ENCODE results near the gene TAGLN2.

The TAGLN2 gene

GRCh38 chr1:159920202-159920601 is 5.1 kb downstream of the TAGLN2 start:
- no peak overlapping the region for H2AFZ ChIP-seq (ENCODE audit: low read length, unreplicated experiment)
- no peak overlapping the region for H3K4me3 ChIP-seq (ENCODE audit: low read depth, low read length)
- peaks cover 13% of the 10 kb centered on the region; the same call in 1 of the 2 replicates for H3K36me3 ChIP-seq (ENCODE audit: insufficient read depth, low read length)
- no peak overlapping the region for H3K27ac ChIP-seq (ENCODE audit: low read depth, low read length)
- peaks cover 55% of the 10 kb centered on the region for H3K79me2 ChIP-seq (ENCODE audit: control insufficient read depth, insufficient read depth, low read length, unreplicated experiment)
- H3K27me3 ChIP-seq (ENCODE audit: insufficient read depth, low read length), result no peaks in the 10 kb centered on the region
- H3K4me1 ChIP-seq (ENCODE audit: control insufficient read depth, insufficient read depth, low read length, unreplicated experiment), result peaks cover 52% of the 10 kb centered on the region

DNA sequence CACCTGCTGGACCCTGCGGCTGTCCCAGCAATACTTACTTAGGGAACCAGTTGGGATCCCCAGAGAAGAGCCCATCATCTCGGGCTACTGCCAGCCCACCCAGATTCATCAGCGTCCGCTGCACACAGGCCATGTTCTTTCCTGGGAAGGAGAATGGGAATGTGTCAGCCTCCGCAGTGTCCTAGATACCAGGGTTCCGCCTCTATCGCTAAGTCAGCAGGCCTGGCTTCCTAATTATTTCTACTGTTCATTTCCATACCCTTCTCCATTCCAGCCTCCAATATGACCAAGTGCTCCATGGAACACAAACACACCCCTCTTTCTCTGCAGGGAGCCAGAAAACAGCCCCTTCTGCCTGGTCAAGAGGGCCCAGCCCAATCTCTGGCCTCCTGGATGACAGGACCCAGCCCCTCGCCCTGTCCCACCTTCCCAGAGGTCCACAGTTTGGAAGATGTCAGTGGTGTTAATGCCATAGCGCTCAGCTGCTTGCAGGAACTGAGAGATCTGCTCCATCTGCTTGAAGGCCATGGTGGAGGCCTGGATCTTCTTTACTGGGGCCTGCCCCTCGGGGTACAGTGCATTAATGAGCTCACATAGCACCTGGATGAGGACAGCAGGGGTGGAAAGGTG is 6.0 kb downstream of the TAGLN2 start:
- peaks cover 13% of the 10 kb centered on the region; the same call in 1 of the 2 replicates for H3K36me3 ChIP-seq (ENCODE audit: insufficient read depth, low read length)
- peaks cover 48% of the 10 kb centered on the region for H3K79me2 ChIP-seq (ENCODE audit: control insufficient read depth, insufficient read depth, low read length, unreplicated experiment)
- H2AFZ ChIP-seq (ENCODE audit: low read length, unreplicated experiment), result no peak overlapping the region
- no peak overlapping the region for H3K4me3 ChIP-seq (ENCODE audit: low read depth, low read length)
- H3K27me3 ChIP-seq (ENCODE audit: insufficient read depth, low read length), result no peaks in the 10 kb centered on the region
- no peak overlapping the region for H3K27ac ChIP-seq (ENCODE audit: low read depth, low read length)
- peaks cover 53% of the 10 kb centered on the region for H3K4me1 ChIP-seq (ENCODE audit: control insufficient read depth, insufficient read depth, low read length, unreplicated experiment)

DNA sequence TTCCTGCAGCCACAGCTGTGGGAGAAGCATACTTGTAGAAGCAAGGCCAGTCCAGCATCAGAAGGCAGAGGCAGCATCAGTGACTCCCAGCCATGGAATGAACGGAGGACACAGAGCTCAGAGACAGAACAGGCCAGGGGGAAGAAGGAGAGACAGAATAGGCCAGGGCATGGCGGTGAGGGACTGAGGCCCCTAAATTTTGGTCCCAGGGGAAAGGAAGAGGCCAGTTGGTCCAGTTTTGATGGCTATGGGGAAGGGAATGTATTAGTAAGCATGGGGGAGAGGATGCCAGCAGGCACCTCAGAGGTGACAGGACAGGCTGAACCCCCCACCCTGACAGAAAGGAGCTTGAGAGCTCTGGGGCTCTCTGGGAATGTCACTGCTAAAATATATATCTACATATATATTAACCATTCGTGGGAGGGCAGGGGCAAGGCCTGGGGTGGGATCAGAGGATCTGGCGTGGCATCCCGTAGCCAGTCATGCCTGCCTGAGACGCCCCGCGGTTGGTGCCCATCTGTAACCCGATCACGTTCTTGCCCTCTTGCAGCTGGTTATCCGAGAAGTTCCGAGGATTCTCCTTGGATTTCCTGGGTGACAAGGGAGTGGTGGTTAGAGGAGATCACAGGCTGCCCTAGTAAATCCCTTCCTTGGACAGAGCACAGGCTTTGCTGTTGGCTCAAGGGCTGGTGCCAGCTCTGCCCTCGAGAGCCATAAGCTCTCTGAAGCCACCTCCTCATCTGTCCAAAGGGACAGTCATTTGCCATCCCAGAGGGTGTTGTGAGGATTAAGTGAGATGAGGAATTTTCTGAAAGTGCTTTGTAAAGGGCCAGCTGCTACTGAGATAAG is 6.7 kb downstream of the TAGLN2 start:
- Histone ChIP-seq H3K27me3 (ENCODE audit: insufficient read depth, low read length) (no peaks in the 10 kb centered on the region), H3K4me3 (ENCODE audit: low read depth, low read length) (no peak overlapping the region), H3K79me2 (ENCODE audit: control insufficient read depth, insufficient read depth, low read length, unreplicated experiment) (peaks cover 41% of the 10 kb centered on the region), H2AFZ (ENCODE audit: low read length, unreplicated experiment) (no peak overlapping the region), H3K27ac (ENCODE audit: low read depth, low read length) (no peak overlapping the region), H3K4me1 (ENCODE audit: control insufficient read depth, insufficient read depth, low read length, unreplicated experiment) (peaks cover 59% of the 10 kb centered on the region), H3K36me3 (ENCODE audit: insufficient read depth, low read length) (peaks cover 13% of the 10 kb centered on the region; the same call in 1 of the 2 replicates)

- H3K36me3 ChIP-seq (ENCODE audit: insufficient read depth, low read length), result peaks cover 13% of the 10 kb centered on the region; the same call in 1 of the 2 replicates
- peaks cover 60% of the 10 kb centered on the region for H3K4me1 ChIP-seq (ENCODE audit: control insufficient read depth, insufficient read depth, low read length, unreplicated experiment)
- H3K27ac ChIP-seq (ENCODE audit: low read depth, low read length), result peak overlapping the region; percentile 24; the same call in 1 of the 2 replicates
- H3K4me3 ChIP-seq (ENCODE audit: low read depth, low read length), result no peak overlapping the region
- H3K27me3 ChIP-seq (ENCODE audit: insufficient read depth, low read length), result no peaks in the 10 kb centered on the region
- no peak overlapping the region for H2AFZ ChIP-seq (ENCODE audit: low read length, unreplicated experiment)
- H3K79me2 ChIP-seq (ENCODE audit: control insufficient read depth, insufficient read depth, low read length, unreplicated experiment), result peaks cover 32% of the 10 kb centered on the region
These were observed 7.6 kb downstream of the TAGLN2 start for GRCh38 chr1:159917533-159918351.

GRCh38 chr1:159916242-159917051 is 8.9 kb downstream of the TAGLN2 start:
- Histone ChIP-seq H3K4me1 (ENCODE audit: control insufficient read depth, insufficient read depth, low read length, unreplicated experiment) (peaks cover 59% of the 10 kb centered on the region), H2AFZ (ENCODE audit: low read length, unreplicated experiment) (no peak overlapping the region), H3K79me2 (ENCODE audit: control insufficient read depth, insufficient read depth, low read length, unreplicated experiment) (peaks cover 19% of the 10 kb centered on the region), H3K36me3 (ENCODE audit: insufficient read depth, low read length) (peaks cover 13% of the 10 kb centered on the region; the same call in 1 of the 2 replicates), H3K27me3 (ENCODE audit: insufficient read depth, low read length) (no peaks in the 10 kb centered on the region), H3K27ac (ENCODE audit: low read depth, low read length) (peak overlapping the region; percentile 77), H3K4me3 (ENCODE audit: low read depth, low read length) (no peak overlapping the region)

GRCh38 chr1:159915571-159916241 is 9.6 kb downstream of the TAGLN2 start:
- Histone ChIP-seq H3K4me3 (ENCODE audit: low read depth, low read length) (no peak overlapping the region), H3K4me1 (ENCODE audit: control insufficient read depth, insufficient read depth, low read length, unreplicated experiment) (peaks cover 59% of the 10 kb centered on the region), H3K27me3 (ENCODE audit: insufficient read depth, low read length) (no peaks in the 10 kb centered on the region), H3K79me2 (ENCODE audit: control insufficient read depth, insufficient read depth, low read length, unreplicated experiment) (peaks cover 12% of the 10 kb centered on the region), H2AFZ (ENCODE audit: low read length, unreplicated experiment) (no peak overlapping the region), H3K36me3 (ENCODE audit: insufficient read depth, low read length) (peaks cover 11% of the 10 kb centered on the region; the same call in 1 of the 2 replicates), H3K27ac (ENCODE audit: low read depth, low read length) (peak overlapping the region; percentile 77)

DNA sequence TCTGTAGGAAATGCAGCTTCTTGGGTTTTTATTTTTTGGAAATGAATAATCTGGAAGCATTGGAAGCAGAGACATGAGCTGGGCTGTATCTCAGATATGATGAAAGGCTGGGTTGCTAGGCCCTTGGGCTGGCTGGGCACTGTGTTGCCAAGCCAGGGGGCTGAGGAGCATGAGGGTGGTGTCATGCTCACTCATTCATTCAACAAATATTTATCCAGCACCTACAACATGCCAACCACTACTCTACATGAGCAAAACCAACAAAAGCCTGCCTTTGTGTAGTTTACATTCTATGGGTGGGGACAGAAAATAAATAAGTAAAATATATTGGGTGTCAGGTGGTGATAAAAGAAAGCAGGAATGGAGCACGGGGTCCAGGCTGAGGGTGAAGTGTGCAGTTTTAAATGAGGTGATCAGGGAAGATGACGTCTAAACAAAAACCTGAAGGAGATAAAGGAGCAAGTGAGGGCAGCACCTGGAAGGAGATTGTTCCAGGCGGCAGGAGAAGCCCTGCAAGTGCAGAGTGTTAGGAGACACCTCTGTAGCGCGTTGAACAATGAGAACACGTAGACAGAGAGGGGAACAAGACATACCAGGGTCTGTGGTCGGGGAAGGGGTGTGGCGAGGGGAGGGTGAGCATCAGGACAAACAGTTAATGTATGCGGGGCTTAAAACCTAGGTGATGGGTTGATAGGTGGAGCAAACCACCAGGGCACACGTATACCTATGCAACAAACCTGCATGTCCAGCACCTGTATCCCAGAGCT is 10.9 kb downstream of the TAGLN2 start:
- H3K27ac ChIP-seq (ENCODE audit: low read depth, low read length), result no peak overlapping the region
- no peaks in the 10 kb centered on the region for H3K27me3 ChIP-seq (ENCODE audit: insufficient read depth, low read length)
- no peak overlapping the region for H2AFZ ChIP-seq (ENCODE audit: low read length, unreplicated experiment)
- no peak overlapping the region for H3K4me3 ChIP-seq (ENCODE audit: low read depth, low read length)
- H3K79me2 ChIP-seq (ENCODE audit: control insufficient read depth, insufficient read depth, low read length, unreplicated experiment), result no peaks in the 10 kb centered on the region
- H3K4me1 ChIP-seq (ENCODE audit: control insufficient read depth, insufficient read depth, low read length, unreplicated experiment), result peaks cover 68% of the 10 kb centered on the region
- H3K36me3 ChIP-seq (ENCODE audit: insufficient read depth, low read length), result peaks cover 3% of the 10 kb centered on the region; the same call in 1 of the 2 replicates

DNA sequence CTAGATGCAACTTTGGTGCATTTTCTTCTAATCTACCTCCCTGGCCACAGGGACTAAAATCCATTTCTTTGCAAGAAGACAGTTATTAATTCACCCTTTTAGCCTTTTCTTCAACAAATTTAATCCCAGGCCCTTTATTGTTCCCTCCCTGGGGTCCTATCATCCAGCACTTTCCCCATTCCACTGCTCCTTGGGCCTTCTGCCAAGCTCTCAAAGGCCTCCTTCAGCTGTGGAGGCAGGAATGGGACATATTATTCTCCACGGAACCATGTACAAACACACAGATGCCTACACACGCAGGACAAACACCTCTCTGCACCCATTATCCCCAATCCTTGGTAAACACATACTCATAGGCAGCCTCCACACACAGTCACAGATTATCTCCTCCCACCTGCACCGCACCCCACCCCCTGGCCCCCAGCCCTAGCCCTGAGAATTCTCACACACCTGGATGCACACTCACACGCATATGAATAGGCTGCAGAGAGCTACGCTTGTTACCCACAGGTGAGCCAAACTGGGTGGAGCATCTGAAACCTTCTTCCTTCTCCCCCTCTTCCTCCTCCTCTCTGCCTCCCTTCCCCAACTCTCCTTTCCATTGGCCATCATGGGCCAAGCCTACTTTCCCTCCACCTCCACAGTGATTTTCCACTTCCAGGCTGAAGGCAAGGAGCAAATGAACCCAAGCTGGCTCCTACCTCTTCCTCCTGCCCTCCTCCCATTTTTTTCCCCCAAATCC is 11.7 kb downstream of the TAGLN2 start:
- no peaks in the 10 kb centered on the region for H3K27me3 ChIP-seq (ENCODE audit: insufficient read depth, low read length)
- H2AFZ ChIP-seq (ENCODE audit: low read length, unreplicated experiment), result no peak overlapping the region
- no peaks in the 10 kb centered on the region for H3K36me3 ChIP-seq (ENCODE audit: insufficient read depth, low read length)
- H3K79me2 ChIP-seq (ENCODE audit: control insufficient read depth, insufficient read depth, low read length, unreplicated experiment), result no peaks in the 10 kb centered on the region
- no peak overlapping the region for H3K27ac ChIP-seq (ENCODE audit: low read depth, low read length)
- peaks cover 68% of the 10 kb centered on the region for H3K4me1 ChIP-seq (ENCODE audit: control insufficient read depth, insufficient read depth, low read length, unreplicated experiment)
- H3K4me3 ChIP-seq (ENCODE audit: low read depth, low read length), result no peak overlapping the region
